GM12872 (cell line): Measurements from ENCODE around the gene PRKN.

Source experiments
- TF ChIP-seq, protein P1 (sequence below): IDR thresholded peaks from 3 replicates; pipeline ENCODE4 v1.5.1; 2011; ENCODE audit warnings: low read depth, mild to moderate bottlenecking, low read length, moderate library complexity; ENCODE audit not compliant: insufficient read depth

The PRKN gene

DNA sequence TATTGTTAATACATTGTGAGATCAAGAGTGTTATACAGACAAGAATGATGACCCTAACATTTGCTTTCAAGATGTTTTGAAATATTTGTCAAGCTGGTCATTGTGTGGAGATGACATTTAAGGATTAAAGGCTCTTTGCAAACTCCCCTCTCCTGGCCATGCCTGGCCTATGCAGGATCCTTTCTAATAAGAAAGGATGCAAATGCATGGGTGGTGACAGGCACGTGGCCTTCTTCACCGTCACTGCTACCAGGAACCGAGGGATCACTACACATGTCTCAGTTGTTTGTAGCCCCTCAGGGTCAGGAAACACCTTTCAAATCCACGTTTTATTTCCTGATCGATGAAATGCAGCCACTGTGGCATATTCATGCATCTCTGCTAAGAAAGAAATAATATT, 419.7 kb downstream of the PRKN start:
- TF ChIP-seq, protein P1, sequence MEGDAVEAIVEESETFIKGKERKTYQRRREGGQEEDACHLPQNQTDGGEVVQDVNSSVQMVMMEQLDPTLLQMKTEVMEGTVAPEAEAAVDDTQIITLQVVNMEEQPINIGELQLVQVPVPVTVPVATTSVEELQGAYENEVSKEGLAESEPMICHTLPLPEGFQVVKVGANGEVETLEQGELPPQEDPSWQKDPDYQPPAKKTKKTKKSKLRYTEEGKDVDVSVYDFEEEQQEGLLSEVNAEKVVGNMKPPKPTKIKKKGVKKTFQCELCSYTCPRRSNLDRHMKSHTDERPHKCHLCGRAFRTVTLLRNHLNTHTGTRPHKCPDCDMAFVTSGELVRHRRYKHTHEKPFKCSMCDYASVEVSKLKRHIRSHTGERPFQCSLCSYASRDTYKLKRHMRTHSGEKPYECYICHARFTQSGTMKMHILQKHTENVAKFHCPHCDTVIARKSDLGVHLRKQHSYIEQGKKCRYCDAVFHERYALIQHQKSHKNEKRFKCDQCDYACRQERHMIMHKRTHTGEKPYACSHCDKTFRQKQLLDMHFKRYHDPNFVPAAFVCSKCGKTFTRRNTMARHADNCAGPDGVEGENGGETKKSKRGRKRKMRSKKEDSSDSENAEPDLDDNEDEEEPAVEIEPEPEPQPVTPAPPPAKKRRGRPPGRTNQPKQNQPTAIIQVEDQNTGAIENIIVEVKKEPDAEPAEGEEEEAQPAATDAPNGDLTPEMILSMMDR = no peak

DNA sequence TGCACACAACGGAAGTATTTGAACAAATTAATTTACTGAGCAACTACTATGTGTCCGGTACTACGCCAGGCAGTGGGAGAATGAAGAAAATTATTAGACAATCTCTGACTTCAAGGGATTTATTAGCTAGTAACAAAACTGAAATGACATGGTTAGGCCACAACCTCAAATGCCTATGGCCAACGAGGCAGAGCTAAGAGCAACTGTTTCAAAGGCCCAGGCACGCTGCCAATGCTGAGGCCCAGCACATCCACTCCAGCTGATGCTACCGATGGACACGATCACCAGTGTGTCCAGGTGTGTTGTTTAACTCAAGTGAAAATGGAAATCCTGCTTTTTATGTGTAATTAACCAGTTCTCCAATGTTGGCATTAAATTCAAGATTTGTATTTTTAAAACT, 420.9 kb downstream of the PRKN start:
- TF ChIP-seq, protein P1 = no peak

DNA sequence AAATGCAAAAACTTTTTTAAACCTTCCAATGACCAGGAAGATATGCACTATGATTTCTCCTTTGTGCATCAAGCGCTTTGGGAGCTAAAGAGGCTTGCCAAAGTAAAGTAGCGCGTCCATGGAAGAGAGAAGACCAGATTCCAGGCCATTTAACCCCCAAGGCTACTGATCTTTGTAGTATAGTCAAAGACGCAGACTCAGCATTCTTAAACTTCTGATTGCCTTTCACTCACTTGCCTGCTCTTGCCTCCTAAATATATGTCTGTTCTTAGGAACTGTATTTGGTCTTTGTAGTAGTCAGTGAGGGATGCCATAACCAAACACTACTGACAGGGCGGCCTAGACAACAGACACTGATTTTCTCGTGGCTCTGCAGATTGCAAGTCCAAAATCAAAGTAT, 426.4 kb downstream of the PRKN start:
- TF ChIP-seq, protein P1 = no peak

DNA sequence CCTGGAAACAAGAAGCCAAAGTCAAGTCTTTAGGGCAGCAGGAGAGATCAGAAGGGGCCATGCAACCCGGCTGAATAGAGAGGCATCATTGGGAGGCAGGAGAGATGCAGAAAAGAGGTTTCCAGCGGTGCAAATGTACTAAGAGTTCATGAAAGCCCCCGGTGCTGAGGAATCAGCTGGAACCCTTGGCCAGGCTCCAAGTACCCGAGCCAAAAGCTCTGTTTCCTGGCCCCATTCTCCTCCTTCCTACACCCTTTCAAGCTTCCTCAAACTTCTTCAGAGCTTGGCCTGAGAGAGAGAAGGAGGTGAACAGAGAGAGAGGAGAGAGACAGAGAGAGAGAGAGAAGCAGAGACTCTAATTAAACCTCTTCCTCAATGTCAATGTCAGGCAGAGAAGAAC, 433.5 kb downstream of the PRKN start:
- TF ChIP-seq, protein P1 = no peak

DNA sequence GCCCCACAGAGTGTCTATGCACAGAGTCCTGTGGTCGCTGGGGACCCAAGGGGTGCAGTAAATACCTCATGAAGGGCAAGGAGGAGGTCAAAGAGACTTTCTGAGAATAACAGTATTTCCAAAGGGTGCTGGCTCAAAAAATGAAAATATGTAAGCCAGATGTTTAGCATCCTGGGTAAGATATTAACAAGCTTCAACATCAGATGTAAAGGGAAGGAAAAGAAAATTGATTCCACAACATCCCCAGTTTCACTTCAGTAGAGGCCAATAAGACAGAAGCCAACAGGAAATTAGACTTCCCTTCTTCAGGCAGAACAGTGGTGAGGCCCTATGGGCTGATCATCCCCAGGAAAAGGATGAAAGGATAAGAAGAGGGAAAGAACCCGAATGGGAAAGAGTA, 434.7 kb downstream of the PRKN start:
- TF ChIP-seq, protein P1 = no peak

DNA sequence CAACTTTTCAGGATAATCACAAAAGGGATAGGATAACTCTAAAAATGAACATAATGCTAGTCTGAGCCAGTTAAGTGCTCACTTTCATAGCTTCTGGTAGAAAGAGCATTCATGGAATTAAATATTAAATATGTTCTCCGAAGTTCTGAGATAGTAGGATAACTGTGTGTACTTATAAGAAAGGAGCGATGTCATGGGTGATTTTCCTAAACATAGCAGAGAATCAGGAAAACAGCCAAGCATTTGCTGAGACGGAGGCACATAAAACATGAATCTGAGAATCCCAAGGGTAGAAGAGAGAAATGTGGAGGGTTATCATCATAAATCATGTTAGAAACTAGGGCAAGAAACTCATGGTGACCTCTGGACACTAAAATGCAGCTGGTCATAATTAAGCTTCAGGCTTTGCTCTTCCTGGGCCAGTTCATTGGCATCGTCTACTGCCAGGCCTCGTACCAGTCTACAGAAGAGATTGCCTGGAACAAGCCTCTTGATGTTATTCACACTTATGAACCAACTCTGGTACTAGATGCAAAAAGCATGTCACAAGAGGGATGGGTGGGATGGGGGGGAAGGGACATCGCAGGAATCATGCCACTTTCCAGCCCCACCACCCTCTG, 436.6 kb downstream of the PRKN start:
- TF ChIP-seq, protein P1 = no peak

DNA sequence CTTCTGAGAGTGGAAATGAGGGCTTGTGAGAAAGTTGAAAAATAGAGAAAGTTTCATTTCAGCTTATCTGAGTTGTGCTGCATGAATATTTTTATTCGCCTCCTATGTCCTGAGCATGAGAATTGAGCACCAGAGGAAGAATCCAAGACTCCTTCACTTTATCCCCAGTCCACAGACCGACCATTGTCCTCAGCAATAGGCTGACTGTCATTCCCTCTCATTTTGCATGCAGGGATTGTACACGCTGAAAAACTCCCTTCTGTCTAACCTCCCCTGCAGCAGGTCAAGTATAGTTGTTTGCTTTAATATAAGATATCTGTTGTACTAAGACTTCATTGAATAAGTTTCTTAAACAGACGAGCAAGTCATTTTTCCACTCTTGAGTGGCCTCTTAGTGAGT, 437.6 kb downstream of the PRKN start:
- TF ChIP-seq, protein P1 = no peak

DNA sequence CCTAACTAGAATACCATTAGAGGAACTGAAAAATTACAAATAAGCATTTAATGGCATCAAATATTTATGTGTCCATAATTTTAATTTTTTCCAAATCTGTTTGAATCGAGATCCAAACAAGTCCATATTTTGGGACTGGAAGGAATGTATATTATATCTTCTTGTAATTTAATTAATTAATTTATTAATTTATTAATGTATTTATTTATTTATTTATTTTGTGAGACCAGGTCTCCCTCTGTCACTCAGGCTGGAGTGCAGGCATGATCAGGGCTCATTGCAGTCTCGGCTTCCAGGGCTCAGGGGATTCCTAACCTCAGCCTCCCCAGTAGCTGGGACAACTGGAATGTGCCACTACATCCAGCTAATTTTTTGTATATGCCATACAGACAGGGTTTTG, 453.6 kb downstream of the PRKN start:
- TF ChIP-seq, protein P1 = no peak
